Right lung (tissue), 10 donors: ENCODE data around the gene ZNF599. TPM values are rescaled to one million over a fixed set of nuclear protein-coding genes. Genes with fewer than 3 reads are reported as not detected.
"Not testable (repeated sequence)": the region's sequence is repeated elsewhere in the genome, so short reads cannot be mapped to it uniquely, and the experiment has no call there.

ENCODE experiments used
- DNase-seq, 2 donors: peaks; one replicate each; pipeline ENCODE4 v3.0.0-alpha.2; 2013
- long read RNA-seq, 8 donors: transcript quantifications; one replicate each; lab custom pipeline, GENCODE V29; 2026
- polyA plus RNA-seq, 5 donors: library from polyadenylated mRNA; unstranded; fragments of 120-200 nt; gene quantifications; one replicate each; pipeline versions ENCODE4 v1.2.1 to v1.2.3, GENCODE V29; 2013; ENCODE audit warnings: inconsistent platforms in 1 of 5, low replicate concordance in 1 of 5; ENCODE audit not compliant: insufficient read length in 5 of 5, insufficient read depth in 1 of 5

Gene ZNF599
- polyA plus RNA-seq = 10 to 100 TPM; 12.6 to 16.5 (median 15.0) TPM
- long read RNA-seq, donor 1, transcript ZNF599-203 (3 exons, 948 nt) = major isoform, 6 of 7 reads
- long read RNA-seq, donor 1, partial matches to known transcripts = 0 of 7 reads
- long read RNA-seq, donor 1, other reads (novel, unspliced or antisense) = 0 of 7 reads
- long read RNA-seq, donor 2, transcript ZNF599-203 (3 exons, 948 nt) = major isoform, 7 of 7 reads
- long read RNA-seq, donor 2, partial matches to known transcripts = 0 of 7 reads
- long read RNA-seq, donor 2, other reads (novel, unspliced or antisense) = 0 of 7 reads
- long read RNA-seq, donor 3, transcript ZNF599-203 (3 exons, 948 nt) = major isoform, 7 of 8 reads
- long read RNA-seq, donor 3, partial matches to known transcripts = 0 of 8 reads
- long read RNA-seq, donor 3, other reads (novel, unspliced or antisense) = 0 of 8 reads
- long read RNA-seq, donor 4, partial matches to known transcripts = 0 of 1 reads
- long read RNA-seq, donor 4, other reads (novel, unspliced or antisense) = 0 of 1 reads
- long read RNA-seq, donor 5, transcript ZNF599-203 (3 exons, 948 nt) = major isoform, 6 of 8 reads
- long read RNA-seq, donor 5, partial matches to known transcripts = 0 of 8 reads
- long read RNA-seq, donor 5, other reads (novel, unspliced or antisense) = 0 of 8 reads
- long read RNA-seq, donor 6, partial matches to known transcripts = 0 of 4 reads
- long read RNA-seq, donor 6, other reads (novel, unspliced or antisense) = 0 of 4 reads
- long read RNA-seq, donor 7, partial matches to known transcripts = 0 of 4 reads
- long read RNA-seq, donor 7, other reads (novel, unspliced or antisense) = 0 of 4 reads
- long read RNA-seq, donor 8, partial matches to known transcripts = 0 of 2 reads
- long read RNA-seq, donor 8, other reads (novel, unspliced or antisense) = 0 of 2 reads

- peak; percentile 88 for DNase-seq
These were observed at the start of gene ZNF599 for GRCh38 chr19:34772697-34773554. ZNF599 (minus strand) TSS chr19:34773215; CDS start chr19:34772841, 374 bp downstream.

- DNase-seq = no peak
These were observed 45.3 kb upstream of the ZNF599 start for GRCh38 chr19:34818270-34818669.

- no peak for DNase-seq
These were observed 43.7 kb upstream of the ZNF599 start for GRCh38 chr19:34816708-34817107.

GRCh38 chr19:34808566-34808965 lies 35.6 kb upstream of the ZNF599 start:
- no peak for DNase-seq

- DNase-seq = no peak
These were observed 34.2 kb upstream of the ZNF599 start for GRCh38 chr19:34806976-34807860.

GRCh38 chr19:34804115-34804514 lies 31.1 kb upstream of the ZNF599 start:
- no peak for DNase-seq

GRCh38 chr19:34796953-34797352 lies 23.9 kb upstream of the ZNF599 start:
- DNase-seq = not testable (repeated sequence)

GRCh38 chr19:34794066-34794960 lies 21.3 kb upstream of the ZNF599 start:
- DNase-seq = no peak

- DNase-seq = no peak
These were observed 20.6 kb upstream of the ZNF599 start for GRCh38 chr19:34793565-34793964.

- DNase-seq = no peak
These were observed 15.1 kb upstream of the ZNF599 start for GRCh38 chr19:34788074-34788473.

- DNase-seq = no peak
These were observed 14.2 kb upstream of the ZNF599 start for GRCh38 chr19:34787059-34787824.

- no peak for DNase-seq
These were observed 13.2 kb upstream of the ZNF599 start for GRCh38 chr19:34786236-34786635.

- DNase-seq = no peak
These were observed 6.6 kb upstream of the ZNF599 start for GRCh38 chr19:34779652-34780051.

- DNase-seq = no peak
These were observed 5.3 kb upstream of the ZNF599 start for GRCh38 chr19:34778342-34778741.

GRCh38 chr19:34774857-34775256 lies 1.8 kb upstream of the ZNF599 start:
- no peak for DNase-seq

- no peak for DNase-seq
These were observed 495 bp upstream of the ZNF599 start for GRCh38 chr19:34773555-34773864.

- DNase-seq = no peak
These were observed 5.1 kb downstream of the ZNF599 start for GRCh38 chr19:34767951-34768350.

- no peak for DNase-seq
These were observed 6.6 kb downstream of the ZNF599 start for GRCh38 chr19:34766386-34766785.
